Activated CD4-positive, alpha-beta memory T cell treated with anti-CD3 and anti-CD28 coated beads for 36 hours (primary cell): ENCODE results near the gene DPYD. TPM values are rescaled to one million over a fixed set of nuclear protein-coding genes. Genes with fewer than 3 reads are reported as not detected.

ENCODE experiments used
- CTCF ChIA-PET: fragments of 350-600 bp; sonication (Branson Sonifier 250); formaldehyde crosslinking; loops from one replicate; lab custom pipeline; 2021; ENCODE audit warnings: antibody characterized with exemption, inconsistent platforms; lab: Charles Lee
- POLR2A ChIA-PET: fragments of 350-600 bp; sonication (Branson Sonifier 250); formaldehyde crosslinking; loops from one replicate; lab custom pipeline; 2021; ENCODE audit warnings: antibody characterized with exemption; lab: Charles Lee
- DNase-seq: peaks from one replicate; pipeline ENCODE4 v3.0.0-alpha.2; 2020
- H3K27ac Mint-ChIP-seq: one replicate; pipeline ENCODE4 v1.8.0; 2021; ENCODE audit warnings: mixed read lengths
- H3K27me3 Mint-ChIP-seq: one replicate; pipeline ENCODE4 v1.8.0; 2021; ENCODE audit warnings: mixed read lengths
- H3K36me3 Mint-ChIP-seq: one replicate; pipeline ENCODE4 v1.8.0; 2021; ENCODE audit warnings: mixed read lengths
- H3K4me1 Mint-ChIP-seq: one replicate; pipeline ENCODE4 v1.8.0; 2021; ENCODE audit warnings: low read depth, mixed read lengths
- H3K4me3 Mint-ChIP-seq: one replicate; pipeline ENCODE4 v1.8.0; 2021; ENCODE audit warnings: mild to moderate bottlenecking, mixed read lengths
- H3K9me3 Mint-ChIP-seq: one replicate; pipeline ENCODE4 v1.8.0; 2021; ENCODE audit warnings: mixed read lengths
- intact Hi-C: fragments of 100-400 bp; cut with micrococcal nuclease; formaldehyde crosslinking; loops from one replicate; pipeline ENCODE4 v1.15.1; 2023
- total RNA-seq, 2 experiments: library from RNA; stranded (reverse); gene quantifications; one replicate each; pipeline ENCODE4 v1.2.3, GENCODE V29; 2021

DPYD gene
- total RNA-seq, 2 experiments from 2014 or later: 11.8 to 12.2 TPM

- Mint-ChIP-seq H3K36me3 (peaks cover 32% of the 10 kb centered on the region), H3K27me3 (no peaks in the 10 kb centered on the region), H3K4me3 (no peak overlapping the region), H3K9me3 (peaks cover 20% of the 10 kb centered on the region), H3K4me1 (peaks cover 22% of the 10 kb centered on the region), H3K27ac (no peak overlapping the region)
- ChIA-PET CTCF (no interaction called here), POLR2A (no interaction called here)
- intact Hi-C loops: no loop called here
- DNase-seq: no peak
Measured at GRCh38 chr1:97869441-97869840, 51.4 kb downstream of the DPYD start.

- H3K4me1 Mint-ChIP-seq: peaks cover 26% of the 10 kb centered on the region
- CTCF ChIA-PET: no interaction called here
- DNase-seq: no peak
- no peak overlapping the region for H3K4me3 Mint-ChIP-seq
- POLR2A ChIA-PET: no interaction called here
- intact Hi-C loops: no loop called here
- no peaks in the 10 kb centered on the region for H3K27me3 Mint-ChIP-seq
- H3K36me3 Mint-ChIP-seq: peaks cover 25% of the 10 kb centered on the region
- no peak overlapping the region for H3K27ac Mint-ChIP-seq
- peaks cover 20% of the 10 kb centered on the region for H3K9me3 Mint-ChIP-seq
Measured at GRCh38 chr1:97867127-97867526, 53.7 kb downstream of the DPYD start.

GRCh38 chr1:97864615-97865014, 56.2 kb downstream of the DPYD start:
- POLR2A ChIA-PET: no interaction called here
- CTCF ChIA-PET: interaction anchor here (1.1 kb wide), 1 partner anchor 187 kb away, joined by 3 read pairs; no protein-coding TSS in a partner anchor
- Mint-ChIP-seq H3K4me1 (peaks cover 24% of the 10 kb centered on the region), H3K27me3 (no peaks in the 10 kb centered on the region), H3K36me3 (peaks cover 19% of the 10 kb centered on the region), H3K4me3 (no peak overlapping the region), H3K9me3 (peaks cover 20% of the 10 kb centered on the region), H3K27ac (no peak overlapping the region)
- intact Hi-C loops: no loop called here
- DNase-seq: no peak

GRCh38 chr1:97853221-97853620, 67.6 kb downstream of the DPYD start:
- intact Hi-C loops: no loop called here
- no peaks in the 10 kb centered on the region for H3K9me3 Mint-ChIP-seq

GRCh38 chr1:97849345-97850340, 71.2 kb downstream of the DPYD start:
- Mint-ChIP-seq H3K4me3 (no peak overlapping the region), H3K36me3 (peaks cover 8% of the 10 kb centered on the region), H3K27ac (no peak overlapping the region), H3K9me3 (no peaks in the 10 kb centered on the region), H3K27me3 (no peaks in the 10 kb centered on the region), H3K4me1 (peaks cover 15% of the 10 kb centered on the region)
- intact Hi-C loops: no loop called here
- POLR2A ChIA-PET: no interaction called here
- CTCF ChIA-PET: no interaction called here
- no peak for DNase-seq

More at GRCh38 chr1:97853221-97853620, 67.6 kb downstream of the DPYD start:
- Mint-ChIP-seq H3K27ac (no peak overlapping the region), H3K4me1 (peaks cover 22% of the 10 kb centered on the region), H3K36me3 (peaks cover 11% of the 10 kb centered on the region), H3K4me3 (no peak overlapping the region), H3K27me3 (no peaks in the 10 kb centered on the region)
- POLR2A ChIA-PET: no interaction called here
- no peak for DNase-seq
- CTCF ChIA-PET: interaction anchor here (0.7 kb wide), 1 partner anchor 58 kb away, joined by 3 read pairs; no protein-coding TSS in a partner anchor

GRCh38 chr1:97845805-97846204, 75.0 kb downstream of the DPYD start:
- no peak for DNase-seq
- POLR2A ChIA-PET: no interaction called here
- peaks cover 6% of the 10 kb centered on the region for H3K36me3 Mint-ChIP-seq
- H3K27me3 Mint-ChIP-seq: no peaks in the 10 kb centered on the region
- peaks cover 8% of the 10 kb centered on the region for H3K4me1 Mint-ChIP-seq
- no peak overlapping the region for H3K27ac Mint-ChIP-seq
- CTCF ChIA-PET: no interaction called here
- H3K4me3 Mint-ChIP-seq: no peak overlapping the region
- intact Hi-C loops: no loop called here
- H3K9me3 Mint-ChIP-seq: no peaks in the 10 kb centered on the region

GRCh38 chr1:97844552-97845089, 76.2 kb downstream of the DPYD start:
- Mint-ChIP-seq H3K4me3 (no peak overlapping the region), H3K27ac (no peak overlapping the region), H3K27me3 (no peaks in the 10 kb centered on the region), H3K4me1 (peaks cover 2% of the 10 kb centered on the region), H3K9me3 (no peaks in the 10 kb centered on the region), H3K36me3 (peaks cover 6% of the 10 kb centered on the region)
- intact Hi-C loops: no loop called here
- no peak for DNase-seq
- ChIA-PET POLR2A (no interaction called here), CTCF (no interaction called here)

GRCh38 chr1:97841338-97841737, 79.5 kb downstream of the DPYD start:
- no peak overlapping the region for H3K4me3 Mint-ChIP-seq
- ChIA-PET CTCF (no interaction called here), POLR2A (no interaction called here)
- no peaks in the 10 kb centered on the region for H3K9me3 Mint-ChIP-seq
- H3K27ac Mint-ChIP-seq: no peak overlapping the region
- H3K4me1 Mint-ChIP-seq: no peaks in the 10 kb centered on the region
- H3K27me3 Mint-ChIP-seq: no peaks in the 10 kb centered on the region
- no peak for DNase-seq
- peaks cover 4% of the 10 kb centered on the region for H3K36me3 Mint-ChIP-seq
- intact Hi-C loops: no loop called here

- POLR2A ChIA-PET: no interaction called here
Measured at GRCh38 chr1:97837161-97837560, 83.7 kb downstream of the DPYD start.

GRCh38 chr1:97834899-97835298, 85.9 kb downstream of the DPYD start:
- intact Hi-C loops: no loop called here
- Mint-ChIP-seq H3K36me3 (no peaks in the 10 kb centered on the region), H3K4me1 (no peaks in the 10 kb centered on the region), H3K27ac (no peak overlapping the region), H3K9me3 (no peaks in the 10 kb centered on the region), H3K4me3 (no peak overlapping the region), H3K27me3 (no peaks in the 10 kb centered on the region)
- ChIA-PET CTCF (interaction anchor here (0.6 to 0.7 kb wide), 3 partner anchors 185 to 1821 kb away, joined by 3 to 5 read pairs (median 4); no protein-coding TSS in a partner anchor), POLR2A (no interaction called here)
- DNase-seq: no peak

More at GRCh38 chr1:97837161-97837560, 83.7 kb downstream of the DPYD start:
- H3K36me3 Mint-ChIP-seq: no peaks in the 10 kb centered on the region
- H3K4me3 Mint-ChIP-seq: no peak overlapping the region
- CTCF ChIA-PET: no interaction called here
- DNase-seq: no peak
- intact Hi-C loops: no loop called here
- H3K9me3 Mint-ChIP-seq: no peaks in the 10 kb centered on the region
- H3K27me3 Mint-ChIP-seq: no peaks in the 10 kb centered on the region
- H3K27ac Mint-ChIP-seq: no peak overlapping the region
- no peaks in the 10 kb centered on the region for H3K4me1 Mint-ChIP-seq

- ChIA-PET CTCF (interaction anchor here (0.6 kb wide), 1 partner anchor 88 kb away, joined by 3 read pairs; no protein-coding TSS in a partner anchor), POLR2A (no interaction called here)
- Mint-ChIP-seq H3K9me3 (no peaks in the 10 kb centered on the region), H3K4me1 (no peaks in the 10 kb centered on the region), H3K27ac (no peak overlapping the region), H3K36me3 (no peaks in the 10 kb centered on the region), H3K27me3 (no peaks in the 10 kb centered on the region), H3K4me3 (no peak overlapping the region)
- intact Hi-C loops: no loop called here
- no peak for DNase-seq
Measured at GRCh38 chr1:97833881-97834280, 87.0 kb downstream of the DPYD start.

- ChIA-PET CTCF (interaction anchor here (1.0 kb wide), 1 partner anchor 98 kb away, joined by 3 read pairs; no protein-coding TSS in a partner anchor), POLR2A (no interaction called here)
- DNase-seq: no peak
- Mint-ChIP-seq H3K27ac (no peak overlapping the region), H3K9me3 (no peaks in the 10 kb centered on the region), H3K4me3 (no peak overlapping the region), H3K4me1 (no peaks in the 10 kb centered on the region), H3K27me3 (no peaks in the 10 kb centered on the region), H3K36me3 (no peaks in the 10 kb centered on the region)
- intact Hi-C loops: no loop called here
Measured at GRCh38 chr1:97832481-97832880, 88.4 kb downstream of the DPYD start.
